NCI-H526 (cell line): Measurements from ENCODE around the gene FBXO17.

ENCODE experiments used
- DNase-seq, 2 experiments: peaks; one replicate each; lab custom pipeline; 2025; lab: John Stamatoyannopoulos, UW

FBXO17 gene

GRCh38 chr19:38915329-38916321 lies 59.9 kb downstream of the FBXO17 start:
- DNase-seq = no peak

GRCh38 chr19:38913958-38914357 lies 61.6 kb downstream of the FBXO17 start:
- no peak for DNase-seq

GRCh38 chr19:38912600-38913514 lies 62.7 kb downstream of the FBXO17 start:
- no peak for DNase-seq

GRCh38 chr19:38911388-38912001 lies 64.0 kb downstream of the FBXO17 start:
- no peak for DNase-seq

GRCh38 chr19:38910488-38910887 lies 65.1 kb downstream of the FBXO17 start:
- no peak for DNase-seq

- no peak for DNase-seq
Observed at GRCh38 chr19:38908911-38909310, 66.6 kb downstream of the FBXO17 start.

GRCh38 chr19:38907670-38908069 lies 67.9 kb downstream of the FBXO17 start:
- DNase-seq = no peak

GRCh38 chr19:38907227-38907626 lies 68.3 kb downstream of the FBXO17 start:
- no peak for DNase-seq

GRCh38 chr19:38905620-38906019 lies 69.9 kb downstream of the FBXO17 start:
- DNase-seq = no peak

- no peak for DNase-seq
Observed at GRCh38 chr19:38904581-38905539, 70.7 kb downstream of the FBXO17 start.

GRCh38 chr19:38901683-38902082 lies 73.9 kb downstream of the FBXO17 start:
- no peak for DNase-seq

GRCh38 chr19:38900743-38901190 lies 74.8 kb downstream of the FBXO17 start:
- DNase-seq = no peak

- no peak for DNase-seq
Observed at GRCh38 chr19:38900202-38900629, 75.3 kb downstream of the FBXO17 start.

- DNase-seq = peak; percentile 99 to 100
Observed at GRCh38 chr19:38899447-38900201, 75.9 kb downstream of the FBXO17 start, which contains the start of the genes NFKBIB and SIRT2. NFKBIB (plus strand) TSS chr19:38899969; CDS start chr19:38900033, 64 bp downstream. SIRT2 (minus strand) TSS chr19:38899618; CDS start chr19:38899521, 97 bp downstream.

GRCh38 chr19:38898788-38899446 lies 76.6 kb downstream of the FBXO17 start:
- peak in 1 of 2 experiments; percentile 55 for DNase-seq

- no peak for DNase-seq
Observed at GRCh38 chr19:38894968-38895367, 80.6 kb downstream of the FBXO17 start.

- no peak for DNase-seq
Observed at GRCh38 chr19:38893341-38893771, 82.2 kb downstream of the FBXO17 start.

GRCh38 chr19:38892841-38893240 lies 82.7 kb downstream of the FBXO17 start:
- no peak for DNase-seq

GRCh38 chr19:38891771-38892170 lies 83.8 kb downstream of the FBXO17 start:
- DNase-seq = no peak
